Calu3 (cell line): ENCODE results near the gene SEBOX. TPM values are rescaled to one million over a fixed set of nuclear protein-coding genes. Genes with fewer than 3 reads are reported as not detected.

Experiments
- BruUV-seq: library from RNA; stranded (reverse); fragments of 400-500 nt; replicated peaks from 2 replicates; lab custom pipeline; 2021; lab: Mats Ljungman, UMichigan
- CTCF ChIA-PET: fragments of 300-600 bp; sonication (Branson Sonifier 250); formaldehyde crosslinking; loops from one replicate; lab custom pipeline; 2022; ENCODE audit warnings: antibody characterized with exemption; lab: Charles Lee
- DNase-seq: peaks from one replicate; pipeline ENCODE4 v3.0.0; 2022
- H3K27ac Mint-ChIP-seq: one replicate; pipeline ENCODE4 v1.8.0; 2022; ENCODE audit warnings: mixed read lengths; ENCODE audit not compliant: unreplicated experiment
- H3K27me3 Mint-ChIP-seq: one replicate; pipeline ENCODE4 v1.8.0; 2022; ENCODE audit warnings: mixed read lengths; ENCODE audit not compliant: unreplicated experiment
- H3K36me3 Mint-ChIP-seq: one replicate; pipeline ENCODE4 v1.8.0; 2022; ENCODE audit warnings: mild to moderate bottlenecking, moderate library complexity, mixed read lengths; ENCODE audit not compliant: insufficient read depth, unreplicated experiment
- H3K4me1 Mint-ChIP-seq: one replicate; pipeline ENCODE4 v1.8.0; 2022; ENCODE audit warnings: mild to moderate bottlenecking, low read depth, mixed read lengths; ENCODE audit not compliant: unreplicated experiment
- H3K4me3 Mint-ChIP-seq: one replicate; pipeline ENCODE4 v1.8.0; 2022; ENCODE audit warnings: mild to moderate bottlenecking, low read depth, moderate library complexity, mixed read lengths; ENCODE audit not compliant: unreplicated experiment
- H3K9me3 Mint-ChIP-seq: one replicate; pipeline ENCODE4 v1.8.0; 2022; ENCODE audit warnings: low read depth, mixed read lengths; ENCODE audit not compliant: unreplicated experiment
- CTCF ChIP-seq: fragments of 200-600 bp; IDR thresholded peaks from one replicate; pipeline ENCODE4 v1.8.0; 2022; ENCODE audit warnings: antibody characterized with exemption; ENCODE audit not compliant: unreplicated experiment
- intact Hi-C: fragments of 100-400 bp; cut with micrococcal nuclease; formaldehyde crosslinking; loops from one replicate; pipeline ENCODE4 v1.10.0; 2022; ENCODE audit not compliant: unreplicated experiment
- total RNA-seq: library from RNA; stranded (reverse); gene quantifications from 2 replicates; pipeline ENCODE4 v1.2.3, GENCODE V29; 2022

SEBOX gene
- total RNA-seq, 1 experiment from 2014 or later = not detected

DNA sequence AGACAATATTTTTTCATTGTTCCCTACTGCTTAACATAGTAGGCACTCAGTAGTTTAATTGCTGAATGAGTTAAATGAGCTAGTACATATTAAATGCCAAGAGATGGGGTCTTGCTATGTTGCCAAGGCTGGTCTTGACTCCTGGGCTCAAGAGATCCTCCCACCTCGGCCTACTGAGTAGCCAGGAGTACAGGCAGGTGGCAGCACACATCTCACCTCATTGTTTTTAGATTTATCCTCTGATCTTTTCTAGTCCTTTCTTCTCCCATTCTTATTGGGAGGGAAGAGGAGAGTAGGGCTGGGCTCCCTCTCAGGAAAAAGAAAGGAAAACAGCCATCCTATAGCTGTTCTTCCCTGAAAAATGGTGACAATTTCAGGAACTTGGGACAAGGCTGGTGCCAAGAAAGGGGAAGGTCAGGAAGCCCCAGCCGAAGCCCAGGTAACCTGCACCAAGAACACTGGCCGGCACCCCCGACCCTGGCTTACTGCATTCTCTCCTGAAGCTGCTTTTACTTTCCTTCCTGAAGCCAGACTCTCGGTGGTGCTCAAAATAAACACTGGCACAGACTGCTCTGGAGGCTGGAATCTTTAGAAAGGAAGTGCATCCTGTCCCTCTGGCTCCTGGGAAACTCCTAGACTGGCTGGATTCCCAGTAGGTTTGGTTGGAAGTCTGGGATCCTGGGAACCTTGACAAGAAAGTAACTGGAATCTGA is 26.8 kb downstream of the SEBOX start:
- intact Hi-C loops = no loop called here
- Mint-ChIP-seq H3K27ac (peak overlapping the region; percentile 9), H3K9me3 (no peaks in the 10 kb centered on the region), H3K36me3 (peaks cover 65% of the 10 kb centered on the region), H3K27me3 (no peaks in the 10 kb centered on the region), H3K4me1 (peaks cover 31% of the 10 kb centered on the region), H3K4me3 (peak overlapping the region; percentile 93)
- no peak for TF ChIP-seq CTCF
- DNase-seq = no peak
- CTCF ChIA-PET = no interaction called here
- no TSS peak for BruUV-seq

GRCh38 chr17:28335959-28336871 is 28.8 kb downstream of the SEBOX start:
- Mint-ChIP-seq H3K27ac (peak overlapping the region; percentile 89), H3K27me3 (no peaks in the 10 kb centered on the region), H3K4me1 (peaks cover 40% of the 10 kb centered on the region), H3K4me3 (peak overlapping the region; percentile 93), H3K36me3 (peaks cover 62% of the 10 kb centered on the region), H3K9me3 (no peaks in the 10 kb centered on the region)
- peak; percentile 66 for DNase-seq
- TF ChIP-seq CTCF = no peak
- CTCF ChIA-PET = interaction anchor here (0.7 to 1.9 kb wide), 11 partner anchors 10 to 531 kb away, joined by 3 to 10 read pairs (median 6); partner anchors contain the start of genes LYRM9, POLDIP2 and TMEM97
- intact Hi-C loops = no loop called here
- TSS peak; percentile 49 for BruUV-seq

- Mint-ChIP-seq H3K9me3 (no peaks in the 10 kb centered on the region), H3K27ac (peak within 1 kb of the TSS; percentile 89), H3K4me1 (peaks cover 40% of the 10 kb centered on the region), H3K36me3 (peaks cover 55% of the 10 kb centered on the region), H3K27me3 (no peaks in the 10 kb centered on the region), H3K4me3 (peak within 1 kb of the TSS; percentile 93)
- no peak for TF ChIP-seq CTCF
- BruUV-seq = no TSS peak
- intact Hi-C loops = no loop called here
- DNase-seq = peak; percentile 98
- CTCF ChIA-PET = interaction anchor here (0.6 to 1.9 kb wide), 13 partner anchors 10 to 1010 kb away, joined by 3 to 10 read pairs (median 5); partner anchors contain the start of genes LYRM9, POLDIP2 and TMEM97
These were observed 29.6 kb downstream of the SEBOX start, which contains the start of the genes IFT20 and TNFAIP1 for GRCh38 chr17:28335201-28335958. Gene IFT20, minus strand, starts transcription at chr17:28335472. Its CDS starts 3,487 bp downstream, at chr17:28331985. Gene TNFAIP1, plus strand, starts transcription at chr17:28335761. Its CDS starts 3,761 bp downstream, at chr17:28339522.
